ENCODE data around the gene PBX3. TPM values are rescaled to one million over a fixed set of nuclear protein-coding genes. Genes with fewer than 3 reads are reported as not detected.

The PBX3 gene
- total RNA-seq, 6 experiments from 2014 or later: 13.0 to 20.2 (median 15.0) TPM

- H3K4me3 ChIP-seq: no peak overlapping the region
- intact Hi-C loops (cut with DNase I): no loop called here
- DNase-seq: peak; percentile 85 to 90 (median 88)
- H3K9me3 ChIP-seq: no peaks in the 10 kb centered on the region
- H3K27ac ChIP-seq: no peak overlapping the region
- peaks cover 0 to 4% (median 0%) of the 10 kb centered on the region in 4 donors for H3K4me1 ChIP-seq
- TF ChIP-seq CTCF (IDR thresholded peaks at IDR 0.05) (no peak), POLR2A (IDR thresholded peaks at IDR 0.05) (no peak)
- 67% methylated on average over 13 of the region's 23 CpGs for WGBS (ENCODE audit: insufficient coverage, low coverage, low lambda C conversion rate, missing lambda C conversion rate)
- H3K27me3 ChIP-seq: no peaks in the 10 kb centered on the region
- H3K36me3 ChIP-seq: no peaks in the 10 kb centered on the region
- ATAC-seq: peak; percentile 97 to 100 (median 99)
These were observed 253.8 kb downstream of the PBX3 start for GRCh38 chr9:126000731-126001580.

- Histone ChIP-seq H3K27ac (no peak overlapping the region), H3K4me1 (peaks cover 0 to 4% (median 0%) of the 10 kb centered on the region in 4 donors), H3K9me3 (no peaks in the 10 kb centered on the region), H3K36me3 (no peaks in the 10 kb centered on the region), H3K27me3 (no peaks in the 10 kb centered on the region), H3K4me3 (no peak overlapping the region)
- 43% methylated on average over 12 of the region's 24 CpGs for WGBS (ENCODE audit: insufficient coverage, low coverage, low lambda C conversion rate, missing lambda C conversion rate)
- DNase-seq (peak in 1 of 3 donors; percentile 37), ATAC-seq (peak in 1 of 4 donors; percentile 11)
- intact Hi-C loops (cut with DNase I): no loop called here
- TF ChIP-seq CTCF (IDR thresholded peaks at IDR 0.05) (no peak), POLR2A (IDR thresholded peaks at IDR 0.05) (no peak)
These were observed 254.5 kb downstream of the PBX3 start for GRCh38 chr9:126001581-126002225.

GRCh38 chr9:126002476-126003350 lies 255.5 kb downstream of the PBX3 start:
- no peaks in the 10 kb centered on the region for H3K9me3 ChIP-seq
- ATAC-seq (no peak), DNase-seq (peak in 1 of 3 donors; percentile 35)
- no peaks in the 10 kb centered on the region for H3K27me3 ChIP-seq
- WGBS (ENCODE audit: insufficient coverage, low coverage, low lambda C conversion rate, missing lambda C conversion rate): 93% methylated on average over 6 of the region's 21 CpGs
- intact Hi-C loops (cut with DNase I): no loop called here
- TF ChIP-seq POLR2A (IDR thresholded peaks at IDR 0.05) (no peak), CTCF (IDR thresholded peaks at IDR 0.05) (no peak)
- no peaks in the 10 kb centered on the region for H3K36me3 ChIP-seq
- no peak overlapping the region for H3K4me3 ChIP-seq
- peaks cover 0 to 4% (median 0%) of the 10 kb centered on the region in 4 donors for H3K4me1 ChIP-seq
- no peak overlapping the region for H3K27ac ChIP-seq

- TF ChIP-seq CTCF (IDR thresholded peaks at IDR 0.05): no peak
- TF ChIP-seq POLR2A (IDR thresholded peaks at IDR 0.05): no peak
- Histone ChIP-seq H3K9me3 (no peaks in the 10 kb centered on the region), H3K4me3 (no peak overlapping the region), H3K27ac (no peak overlapping the region), H3K36me3 (no peaks in the 10 kb centered on the region), H3K4me1 (no peaks in the 10 kb centered on the region), H3K27me3 (no peaks in the 10 kb centered on the region)
- DNase-seq: no peak
- intact Hi-C loops (cut with DNase I): no loop called here
- no peak for ATAC-seq
- 68% methylated on average over 2 of the region's 2 CpGs for WGBS (ENCODE audit: insufficient coverage, low coverage, low lambda C conversion rate, missing lambda C conversion rate)
These were observed 261.9 kb downstream of the PBX3 start for GRCh38 chr9:126009047-126009446.
